Mesenchymal stem cell (in vitro differentiated cells and primary cell): Measurements from ENCODE around the gene CSK.

Experiments used
- DNase-seq: peaks from one replicate; pipeline ENCODE4 v3.0.0-alpha.2; 2013
- H2AFZ ChIP-seq: one replicate; pipeline ENCODE4 v1.6.1; 2013; ENCODE audit warnings: low read depth, mild to moderate bottlenecking, control low read depth, inconsistent platforms, low read length, moderate library complexity
- H2AK5ac ChIP-seq: 2 replicates; pipeline ENCODE4 v1.6.1; 2013; ENCODE audit warnings: low read length, moderate library complexity, mild to moderate bottlenecking, inconsistent platforms; ENCODE audit not compliant: severe bottlenecking
- H2BK120ac ChIP-seq: one replicate; pipeline ENCODE4 v1.6.1; 2013; ENCODE audit warnings: low read depth, mild to moderate bottlenecking, inconsistent platforms, low read length, moderate library complexity
- H2BK12ac ChIP-seq, 2 experiments: one replicate each; pipeline ENCODE4 v1.6.1; 2013; ENCODE audit warnings: inconsistent platforms in 2 of 2, low read length in 2 of 2, mild to moderate bottlenecking in 2 of 2, moderate library complexity in 2 of 2, control low read depth in 1 of 2
- H2BK15ac ChIP-seq: one replicate; pipeline ENCODE4 v1.6.1; 2013; ENCODE audit warnings: mild to moderate bottlenecking, low read depth, inconsistent platforms; ENCODE audit not compliant: poor library complexity, severe bottlenecking
- H2BK5ac ChIP-seq: 2 replicates; pipeline ENCODE4 v1.6.1; 2013; ENCODE audit warnings: low read depth, mild to moderate bottlenecking, low read length, control low read depth, inconsistent platforms; ENCODE audit not compliant: poor library complexity, severe bottlenecking
- H3K14ac ChIP-seq, 2 experiments: one replicate each; pipeline ENCODE4 v1.6.1; 2013; ENCODE audit warnings: inconsistent platforms in 2 of 2, low read length in 2 of 2, control low read depth in 1 of 2, mild to moderate bottlenecking in 1 of 2, moderate library complexity in 1 of 2
- H3K18ac ChIP-seq, 2 experiments: one replicate each; pipeline ENCODE4 v1.6.1; 2013; ENCODE audit warnings: inconsistent platforms in 2 of 2, low read length in 2 of 2, control low read depth in 1 of 2, low read depth in 1 of 2, mild to moderate bottlenecking in 1 of 2
- H3K23ac ChIP-seq, 2 experiments: one replicate each; pipeline ENCODE4 v1.6.1; 2013; ENCODE audit warnings: inconsistent platforms in 2 of 2, low read length in 2 of 2, mild to moderate bottlenecking in 2 of 2, moderate library complexity in 2 of 2, control low read depth in 1 of 2
- H3K27ac ChIP-seq: 2 replicates; pipeline ENCODE4 v1.5.1; 2013; ENCODE audit warnings: mild to moderate bottlenecking, moderate library complexity, low read length, control low read depth, inconsistent platforms; ENCODE audit not compliant: poor library complexity, severe bottlenecking
- H3K27me3 ChIP-seq, 2 experiments: 2 replicates each; pipeline versions ENCODE4 v1.6.1 to v1.7.0; 2013; ENCODE audit warnings: low read length in 2 of 2, mild to moderate bottlenecking in 2 of 2, moderate library complexity in 2 of 2, control low read depth in 1 of 2, inconsistent platforms in 1 of 2; ENCODE audit not compliant: control insufficient read depth in 1 of 2, insufficient read depth in 1 of 2
- H3K36me3 ChIP-seq, 2 experiments: 2 replicates each; pipeline versions ENCODE4 v1.6.1 to v1.7.0; 2013; ENCODE audit warnings: low read length in 2 of 2, control low read depth in 1 of 2, inconsistent platforms in 1 of 2, low read depth in 1 of 2, mild to moderate bottlenecking in 1 of 2; ENCODE audit not compliant: insufficient read depth in 2 of 2, control insufficient read depth in 1 of 2
- H3K4ac ChIP-seq, 2 experiments: one replicate each; pipeline ENCODE4 v1.6.1; 2013; ENCODE audit warnings: inconsistent platforms in 2 of 2, low read length in 2 of 2, mild to moderate bottlenecking in 2 of 2, moderate library complexity in 2 of 2, control low read depth in 1 of 2, low read depth in 1 of 2
- H3K4me1 ChIP-seq: 2 replicates; pipeline ENCODE4 v1.6.1; 2013; ENCODE audit warnings: low read depth, low read length, control low read depth; ENCODE audit not compliant: control insufficient read depth, insufficient read depth
- H3K4me2 ChIP-seq: 2 replicates; pipeline ENCODE4 v1.6.1; 2013; ENCODE audit warnings: low read length, mild to moderate bottlenecking, inconsistent platforms; ENCODE audit not compliant: poor library complexity, severe bottlenecking
- H3K4me3 ChIP-seq, 2 experiments: 2 replicates each; pipeline versions ENCODE4 v1.5.1 to v1.7.0; 2013; ENCODE audit warnings: low read length in 2 of 2, mild to moderate bottlenecking in 2 of 2, control low read depth in 1 of 2, low read depth in 1 of 2; ENCODE audit not compliant: insufficient read depth in 1 of 2
- H3K79me1 ChIP-seq: replicated peaks from 2 replicates; pipeline ENCODE4 v1.6.1; 2013; ENCODE audit warnings: mild to moderate bottlenecking, control low read depth, low read length, inconsistent platforms; ENCODE audit not compliant: poor library complexity, severe bottlenecking
- H3K9ac ChIP-seq: 2 replicates; pipeline ENCODE4 v1.7.0; 2013; ENCODE audit warnings: mild to moderate bottlenecking, low read length, moderate library complexity
- H3K9me3 ChIP-seq: 2 replicates; pipeline ENCODE4 v1.7.0; 2013; ENCODE audit warnings: mild to moderate bottlenecking, low read length; ENCODE audit not compliant: control insufficient read depth
- H4K8ac ChIP-seq: one replicate; pipeline ENCODE4 v1.6.1; 2013; ENCODE audit warnings: inconsistent platforms, mild to moderate bottlenecking, low read length, moderate library complexity
- H4K91ac ChIP-seq: one replicate; pipeline ENCODE4 v1.6.1; 2013; ENCODE audit warnings: mild to moderate bottlenecking, low read length, inconsistent platforms
- WGBS: methylation state at CpG from one replicate; pipeline ENCODE4 v1.1.7; 2013; ENCODE audit warnings: mixed read lengths; 5-methylcytosine and 5-hydroxymethylcytosine counted together

The CSK gene

GRCh38 chr15:74779162-74779648 is 2.7 kb upstream of the CSK start:
- H3K23ac ChIP-seq: no peak overlapping the region
- no peaks in the 10 kb centered on the region for H3K36me3 ChIP-seq
- no peak overlapping the region for H3K4me2 ChIP-seq
- no peak overlapping the region for H3K4me3 ChIP-seq
- H3K9me3 ChIP-seq: no peaks in the 10 kb centered on the region
- no peak overlapping the region for H3K18ac ChIP-seq
- no peak overlapping the region for H4K91ac ChIP-seq
- H3K27me3 ChIP-seq: no peaks in the 10 kb centered on the region
- no peak overlapping the region for H3K9ac ChIP-seq
- H3K14ac ChIP-seq: no peak overlapping the region
- H2AK5ac ChIP-seq: no peak overlapping the region
- no peak overlapping the region for H2BK15ac ChIP-seq
- no peak overlapping the region for H4K8ac ChIP-seq
- no peak overlapping the region for H2BK120ac ChIP-seq
- no peak overlapping the region for H3K27ac ChIP-seq
- H3K79me1 ChIP-seq: peaks cover 2% of the 10 kb centered on the region
- 83% methylated on average over 3 of the region's 7 CpGs for WGBS
- no peak overlapping the region for H2BK5ac ChIP-seq
- peaks cover 43% of the 10 kb centered on the region for H3K4me1 ChIP-seq
- DNase-seq: no peak
- H2BK12ac ChIP-seq: no peak overlapping the region
- H2AFZ ChIP-seq: no peak overlapping the region
- no peak overlapping the region for H3K4ac ChIP-seq

DNA sequence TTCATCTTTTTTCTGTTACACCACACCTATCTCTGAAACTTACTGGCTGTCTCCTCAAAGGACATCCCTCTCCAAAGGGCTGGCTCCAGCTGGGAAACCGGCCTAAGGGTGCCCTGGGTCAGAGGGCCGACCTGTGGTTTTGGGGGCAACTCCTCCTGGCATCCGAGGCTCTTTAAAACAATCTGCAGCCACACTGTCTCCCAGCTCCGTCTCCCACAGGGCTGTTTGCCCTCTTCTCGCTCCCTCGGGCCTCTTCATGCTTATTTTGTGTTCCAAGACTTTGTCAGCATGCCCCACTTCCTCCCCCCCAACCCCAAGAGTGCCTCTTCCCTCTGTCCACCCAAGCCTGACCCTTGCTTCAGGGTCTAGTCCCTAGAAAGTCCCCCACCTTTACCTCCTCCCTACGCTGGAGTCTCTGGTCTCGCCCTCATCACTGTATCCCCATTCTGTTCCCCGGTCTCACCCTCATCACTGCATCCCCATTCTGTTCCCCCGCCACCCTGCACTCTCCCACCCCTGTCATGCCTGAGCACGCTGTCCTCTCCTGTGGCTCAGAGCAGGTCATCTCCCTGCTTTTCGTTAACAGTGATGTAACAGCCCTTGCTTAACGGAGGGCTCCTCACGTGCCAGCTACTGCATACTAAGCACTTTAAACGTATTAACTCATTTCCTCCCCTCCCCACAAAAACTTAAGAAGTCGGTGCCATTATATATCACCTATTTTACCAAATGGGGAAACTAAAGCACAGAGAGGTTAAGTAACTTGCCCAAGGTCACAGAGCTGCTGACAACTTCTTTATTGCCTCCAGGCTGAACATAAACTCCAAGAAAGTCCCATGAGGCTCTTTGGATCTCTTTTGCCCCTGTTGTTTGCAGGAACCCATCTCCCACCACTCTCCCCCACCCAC is 1.1 kb upstream of the CSK start:
- peak overlapping the region; percentile 44 for H2BK15ac ChIP-seq
- peaks cover 0 to 7% of the 10 kb centered on the region in 2 experiments for H3K36me3 ChIP-seq
- DNase-seq: peak; percentile 86
- no peak overlapping the region for H2AFZ ChIP-seq
- no peak overlapping the region for H3K27ac ChIP-seq
- peak overlapping the region; percentile 75 for H4K8ac ChIP-seq
- H2BK120ac ChIP-seq: no peak overlapping the region
- H3K27me3 ChIP-seq: no peaks in the 10 kb centered on the region
- peak overlapping the region; percentile 69 for H3K9ac ChIP-seq
- no peak overlapping the region for H3K23ac ChIP-seq
- H2AK5ac ChIP-seq: no peak overlapping the region
- peak overlapping the region; percentile 100 for H3K4me2 ChIP-seq
- no peaks in the 10 kb centered on the region for H3K9me3 ChIP-seq
- peak overlapping the region; percentile 23 to 67 for H2BK12ac ChIP-seq
- H3K4me3 ChIP-seq: peak overlapping the region in 1 of 2 experiments; percentile 78
- H2BK5ac ChIP-seq: no peak overlapping the region
- peak overlapping the region; percentile 58 to 89 for H3K18ac ChIP-seq
- 48% methylated on average over 16 of the region's 16 CpGs for WGBS
- H3K79me1 ChIP-seq: peaks cover 12% of the 10 kb centered on the region
- peak overlapping the region in 1 of 2 experiments; percentile 54 for H3K4ac ChIP-seq
- H3K4me1 ChIP-seq: peaks cover 54% of the 10 kb centered on the region
- H4K91ac ChIP-seq: peak overlapping the region; percentile 63
- H3K14ac ChIP-seq: peak overlapping the region in 1 of 2 experiments; percentile 1

DNA sequence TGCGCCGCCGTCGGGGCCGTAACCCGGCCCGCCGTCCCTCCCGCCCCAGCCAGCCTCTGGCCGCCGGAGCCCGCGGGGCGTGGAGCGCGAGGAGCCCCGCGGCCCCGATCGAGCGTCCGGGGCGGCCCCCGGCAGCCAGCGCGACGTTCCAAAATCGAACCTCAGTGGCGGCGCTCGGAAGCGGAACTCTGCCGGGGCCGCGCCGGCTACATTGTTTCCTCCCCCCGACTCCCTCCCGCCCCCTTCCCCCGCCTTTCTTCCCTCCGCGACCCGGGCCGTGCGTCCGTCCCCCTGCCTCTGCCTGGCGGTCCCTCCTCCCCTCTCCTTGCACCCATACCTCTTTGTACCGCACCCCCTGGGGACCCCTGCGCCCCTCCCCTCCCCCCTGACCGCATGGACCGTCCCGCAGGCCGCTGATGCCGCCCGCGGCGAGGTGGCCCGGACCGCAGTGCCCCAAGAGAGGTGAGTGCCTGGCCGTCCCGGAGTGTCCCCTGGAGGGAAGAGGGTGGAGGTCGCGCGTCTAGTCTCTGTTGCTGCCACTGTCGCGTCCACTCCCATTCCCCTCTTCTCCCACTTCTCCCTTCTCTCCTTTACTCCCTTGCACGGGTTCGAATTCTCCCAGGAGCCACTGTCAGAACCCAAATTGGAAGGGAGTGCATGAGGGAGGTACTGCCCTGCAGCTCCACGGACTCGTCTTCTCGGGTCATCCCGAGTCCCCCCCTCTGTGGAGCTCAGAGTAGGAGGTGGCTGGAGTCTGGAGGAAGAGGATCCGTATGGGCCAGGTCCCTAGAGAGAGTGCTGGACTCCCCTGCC is 585 bp downstream of the CSK start:
- H3K36me3 ChIP-seq: peaks cover 0 to 7% of the 10 kb centered on the region in 2 experiments
- peak; percentile 29 for DNase-seq
- peak overlapping the region; percentile 92 for H3K9ac ChIP-seq
- peak overlapping the region; percentile 42 for H4K8ac ChIP-seq
- peak overlapping the region; percentile 83 for H2BK5ac ChIP-seq
- H4K91ac ChIP-seq: peak overlapping the region; percentile 48
- peaks cover 59% of the 10 kb centered on the region for H3K4me1 ChIP-seq
- peak overlapping the region; percentile 80 for H2BK120ac ChIP-seq
- H2AK5ac ChIP-seq: no peak overlapping the region
- 0% methylated on average over 26 of the region's 72 CpGs for WGBS
- peak overlapping the region; percentile 76 for H2BK15ac ChIP-seq
- H3K14ac ChIP-seq: peak overlapping the region; percentile 83 to 97
- no peaks in the 10 kb centered on the region for H3K9me3 ChIP-seq
- H3K18ac ChIP-seq: peak overlapping the region; percentile 89 to 92
- peaks cover 15% of the 10 kb centered on the region for H3K79me1 ChIP-seq
- H3K4ac ChIP-seq: peak overlapping the region in 1 of 2 experiments; percentile 76
- H3K4me3 ChIP-seq: peak overlapping the region; percentile 71 to 97
- no peak overlapping the region for H3K27ac ChIP-seq
- H3K23ac ChIP-seq: peak overlapping the region in 1 of 2 experiments; percentile 10
- no peak overlapping the region for H2AFZ ChIP-seq
- no peaks in the 10 kb centered on the region for H3K27me3 ChIP-seq
- peak overlapping the region in 1 of 2 experiments; percentile 73 for H2BK12ac ChIP-seq
- peak overlapping the region; percentile 87 for H3K4me2 ChIP-seq
